GM12873 (cell line): ENCODE results near the gene OBSCN.

ENCODE experiments used
- CTCF ChIP-seq: IDR thresholded peaks from 2 replicates; pipeline ENCODE4 v1.5.1; 2012; ENCODE audit warnings: low read depth, mild to moderate bottlenecking, moderate library complexity, low read length, control low read depth; ENCODE audit not compliant: insufficient read depth; ENCODE audit errors: missing control alignments

Gene OBSCN

GRCh38 chr1:228366062-228366865, 158.4 kb downstream of the OBSCN start:
- no peak for TF ChIP-seq CTCF

- TF ChIP-seq CTCF: no peak
Observed at GRCh38 chr1:228366866-228367741, 159.3 kb downstream of the OBSCN start.

GRCh38 chr1:228367798-228368791, 160.3 kb downstream of the OBSCN start:
- no peak for TF ChIP-seq CTCF

GRCh38 chr1:228368801-228369607, 161.2 kb downstream of the OBSCN start:
- no peak for TF ChIP-seq CTCF

GRCh38 chr1:228369608-228370438, 162.0 kb downstream of the OBSCN start:
- TF ChIP-seq CTCF: peak; percentile 11

GRCh38 chr1:228370439-228370940, 162.6 kb downstream of the OBSCN start:
- TF ChIP-seq CTCF: no peak
